Stimulated activated CD4-positive, alpha-beta T cell treated with anti-CD3 and anti-CD28 coated beads, Interleukin-4, amount 100 ng/mL, for 48 hours (primary cell): ENCODE results near the gene MICOS13.
"Not testable (repeated sequence)": the region's sequence is repeated elsewhere in the genome, so short reads cannot be mapped to it uniquely, and the experiment has no call there.

Source experiments
- DNase-seq, 2 donors: peaks; one replicate each; pipeline ENCODE4 v3.0.0-alpha.2; 2020; ENCODE audit warnings: low read depth in 2 of 2

Gene MICOS13

GRCh38 chr19:5680437-5681368 lies at the start of gene MICOS13, which contains the start of gene HSD11B1L:
MICOS13 (minus strand) TSS chr19:5680516; CDS start chr19:5680486, 30 bp downstream.
HSD11B1L (plus strand) TSS chr19:5681027; CDS start chr19:5684833, 3,806 bp downstream.
- DNase-seq, result peak; percentile 95 to 96

GRCh38 chr19:5727453-5728050 lies 47.2 kb upstream of the MICOS13 start:
- no peak for DNase-seq

GRCh38 chr19:5719961-5720790 lies 39.9 kb upstream of the MICOS13 start, which contains the start of the genes CATSPERD and LONP1:
CATSPERD (plus strand) TSS chr19:5720637; CDS start chr19:5720738, 101 bp downstream.
LONP1 (minus strand) TSS chr19:5720146; CDS start chr19:5720132, 14 bp downstream.
- peak; percentile 97 for DNase-seq

- DNase-seq, result no peak
These were observed 39.1 kb upstream of the MICOS13 start for GRCh38 chr19:5719274-5719960.

- DNase-seq, result peak; percentile 49 to 67
These were observed 38.4 kb upstream of the MICOS13 start for GRCh38 chr19:5718579-5719273.

- peak; percentile 50 to 66 for DNase-seq
These were observed 37.8 kb upstream of the MICOS13 start for GRCh38 chr19:5718037-5718578.

GRCh38 chr19:5717215-5717935 lies 37.1 kb upstream of the MICOS13 start:
- no peak for DNase-seq

GRCh38 chr19:5714816-5715215 lies 34.5 kb upstream of the MICOS13 start:
- DNase-seq, result no peak

GRCh38 chr19:5713228-5713627 lies 32.9 kb upstream of the MICOS13 start:
- no peak for DNase-seq

- no peak for DNase-seq
These were observed 31.4 kb upstream of the MICOS13 start for GRCh38 chr19:5711713-5712161.

GRCh38 chr19:5711025-5711424 lies 30.7 kb upstream of the MICOS13 start:
- no peak for DNase-seq

- DNase-seq, result no peak
These were observed 27.6 kb upstream of the MICOS13 start for GRCh38 chr19:5707576-5708575.

GRCh38 chr19:5706876-5707573 lies 26.7 kb upstream of the MICOS13 start:
- DNase-seq, result no peak

- DNase-seq, result no peak
These were observed 25.2 kb upstream of the MICOS13 start for GRCh38 chr19:5705552-5705951.

GRCh38 chr19:5703819-5704818 lies 23.8 kb upstream of the MICOS13 start:
- DNase-seq, result no peak

- DNase-seq, result not testable (repeated sequence)
These were observed 21.7 kb upstream of the MICOS13 start for GRCh38 chr19:5702053-5702410.
